Progenitor cell of endocrine pancreas (in vitro differentiated cells): ENCODE data around the gene RAB15. TPM values are rescaled to one million over a fixed set of nuclear protein-coding genes. Genes with fewer than 3 reads are reported as not detected.

Source experiments
- DNase-seq: peaks from one replicate; pipeline ENCODE4 v3.0.0; 2021; ENCODE audit warnings: low spot score; ENCODE audit not compliant: unreplicated experiment
- H3K27ac Mint-ChIP-seq: 2 replicates; pipeline ENCODE4 v1.8.0; 2021; ENCODE audit warnings: mild to moderate bottlenecking, moderate library complexity, mixed read lengths
- H3K27me3 Mint-ChIP-seq: 2 replicates; pipeline ENCODE4 v1.8.0; 2021; ENCODE audit warnings: mixed read lengths
- H3K36me3 Mint-ChIP-seq: 2 replicates; pipeline ENCODE4 v1.8.0; 2022; ENCODE audit warnings: mixed read lengths; ENCODE audit not compliant: insufficient read depth
- H3K4me1 Mint-ChIP-seq: 2 replicates; pipeline ENCODE4 v1.8.0; 2021; ENCODE audit warnings: low read depth, mixed read lengths
- H3K4me3 Mint-ChIP-seq: 2 replicates; pipeline ENCODE4 v1.8.0; 2021; ENCODE audit warnings: low read depth, mild to moderate bottlenecking, moderate library complexity, mixed read lengths
- H3K9me3 Mint-ChIP-seq: 2 replicates; pipeline ENCODE4 v1.8.0; 2021; ENCODE audit warnings: low read depth, mixed read lengths
- total RNA-seq: library from RNA; stranded (reverse); gene quantifications from 2 replicates; pipeline ENCODE4 v1.2.1, GENCODE V29; 2021
- TF ChIP-seq, protein P1 (sequence below): fragments of 200-600 bp; sonication (generic); IDR thresholded peaks from one replicate; pipeline ENCODE4 v1.5.0; 2021; ENCODE audit warnings: antibody characterized with exemption, mild to moderate bottlenecking; ENCODE audit not compliant: unreplicated experiment

Gene RAB15
- total RNA-seq, 1 donor from 2014 or later = 27.6 TPM

DNA sequence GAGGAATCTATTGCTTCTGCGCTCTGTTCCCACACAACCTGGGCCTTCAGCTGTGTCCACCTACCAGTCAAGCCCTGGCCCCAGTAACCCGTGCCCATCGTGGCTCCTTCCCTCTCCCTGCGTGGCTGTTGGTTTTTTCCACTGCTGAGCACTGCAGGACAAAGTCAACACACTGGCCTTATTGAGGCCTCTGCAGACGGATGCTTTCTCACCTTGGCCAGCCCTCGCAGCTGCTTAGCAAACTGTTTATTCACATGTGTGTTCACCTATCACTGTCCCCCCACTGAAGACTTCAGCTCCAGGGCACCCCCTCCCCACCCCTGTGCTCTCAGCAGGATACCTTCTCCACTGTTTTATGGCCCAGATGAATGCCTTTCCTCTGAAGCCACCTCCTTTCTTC, 16.8 kb downstream of the RAB15 start:
- DNase-seq = no peak
- TF ChIP-seq, protein P1, sequence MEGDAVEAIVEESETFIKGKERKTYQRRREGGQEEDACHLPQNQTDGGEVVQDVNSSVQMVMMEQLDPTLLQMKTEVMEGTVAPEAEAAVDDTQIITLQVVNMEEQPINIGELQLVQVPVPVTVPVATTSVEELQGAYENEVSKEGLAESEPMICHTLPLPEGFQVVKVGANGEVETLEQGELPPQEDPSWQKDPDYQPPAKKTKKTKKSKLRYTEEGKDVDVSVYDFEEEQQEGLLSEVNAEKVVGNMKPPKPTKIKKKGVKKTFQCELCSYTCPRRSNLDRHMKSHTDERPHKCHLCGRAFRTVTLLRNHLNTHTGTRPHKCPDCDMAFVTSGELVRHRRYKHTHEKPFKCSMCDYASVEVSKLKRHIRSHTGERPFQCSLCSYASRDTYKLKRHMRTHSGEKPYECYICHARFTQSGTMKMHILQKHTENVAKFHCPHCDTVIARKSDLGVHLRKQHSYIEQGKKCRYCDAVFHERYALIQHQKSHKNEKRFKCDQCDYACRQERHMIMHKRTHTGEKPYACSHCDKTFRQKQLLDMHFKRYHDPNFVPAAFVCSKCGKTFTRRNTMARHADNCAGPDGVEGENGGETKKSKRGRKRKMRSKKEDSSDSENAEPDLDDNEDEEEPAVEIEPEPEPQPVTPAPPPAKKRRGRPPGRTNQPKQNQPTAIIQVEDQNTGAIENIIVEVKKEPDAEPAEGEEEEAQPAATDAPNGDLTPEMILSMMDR = no peak
- Mint-ChIP-seq H3K9me3 (no peaks in the 10 kb centered on the region), H3K4me3 (no peak overlapping the region), H3K4me1 (peaks cover 4% of the 10 kb centered on the region), H3K36me3 (peaks cover 2% of the 10 kb centered on the region), H3K27me3 (no peaks in the 10 kb centered on the region), H3K27ac (no peak overlapping the region)

DNA sequence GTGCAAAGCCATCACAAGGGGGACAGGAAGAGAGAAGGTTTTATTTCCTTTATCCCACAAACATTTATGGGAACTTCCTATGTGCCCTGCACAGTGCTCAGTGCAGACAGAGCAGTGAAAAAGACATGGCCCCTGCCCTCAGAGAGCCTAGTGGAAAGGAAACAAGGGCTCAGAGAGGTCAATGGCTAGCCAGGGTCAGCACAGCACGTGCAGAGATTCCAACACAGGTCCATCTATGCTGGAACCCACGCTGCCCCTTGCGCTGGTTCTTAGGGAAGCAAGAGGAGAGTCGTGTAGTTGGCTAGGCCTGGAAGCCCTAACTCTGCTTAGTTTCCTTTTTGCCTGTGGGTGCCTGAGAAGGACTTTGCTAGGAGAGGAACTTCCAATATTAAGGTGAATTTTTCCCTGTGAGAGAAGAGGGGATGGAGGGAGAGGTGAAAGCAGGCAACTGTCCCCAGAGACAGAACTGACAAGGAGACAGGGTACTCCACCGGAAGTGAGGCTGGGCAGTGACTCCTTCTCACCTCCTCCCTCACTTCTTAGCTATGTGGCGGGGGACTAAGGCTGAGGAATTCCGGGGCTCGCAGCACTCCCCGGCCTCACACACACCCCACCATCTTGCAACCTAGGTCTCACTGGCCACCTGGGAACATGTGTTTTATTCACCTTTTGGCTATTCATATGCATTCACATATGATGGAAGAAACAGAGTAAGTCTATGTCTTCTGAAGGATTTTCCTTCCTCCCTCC, 17.5 kb downstream of the RAB15 start:
- TF ChIP-seq, protein P1 = no peak
- Mint-ChIP-seq H3K4me1 (peaks cover 4% of the 10 kb centered on the region), H3K27me3 (no peaks in the 10 kb centered on the region), H3K4me3 (no peak overlapping the region), H3K9me3 (no peaks in the 10 kb centered on the region), H3K36me3 (peaks cover 4% of the 10 kb centered on the region), H3K27ac (no peak overlapping the region)
- no peak for DNase-seq

DNA sequence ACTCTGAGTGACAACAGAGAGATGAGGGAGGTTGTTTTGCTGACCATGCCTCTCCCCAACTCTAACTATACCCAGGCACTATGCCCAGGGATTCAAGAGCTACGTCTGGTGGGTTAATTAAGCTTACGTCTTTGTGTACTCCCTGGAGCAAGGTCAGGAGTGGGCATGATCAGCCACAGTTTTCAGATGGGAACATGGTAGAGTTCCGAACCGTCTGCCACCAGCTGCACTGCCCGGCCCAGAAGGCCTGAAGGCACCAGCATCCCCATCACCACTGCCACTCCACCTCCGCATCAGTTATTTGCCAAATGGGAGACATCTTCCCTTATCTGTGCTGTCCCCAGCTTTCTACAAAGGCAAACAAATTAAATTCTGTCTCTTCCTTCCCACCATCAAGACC, 18.5 kb downstream of the RAB15 start:
- Mint-ChIP-seq H3K27me3 (no peaks in the 10 kb centered on the region), H3K27ac (no peak overlapping the region), H3K4me3 (no peak overlapping the region), H3K9me3 (no peaks in the 10 kb centered on the region), H3K36me3 (peaks cover 4% of the 10 kb centered on the region), H3K4me1 (peaks cover 4% of the 10 kb centered on the region)
- TF ChIP-seq, protein P1 = no peak
- no peak for DNase-seq

DNA sequence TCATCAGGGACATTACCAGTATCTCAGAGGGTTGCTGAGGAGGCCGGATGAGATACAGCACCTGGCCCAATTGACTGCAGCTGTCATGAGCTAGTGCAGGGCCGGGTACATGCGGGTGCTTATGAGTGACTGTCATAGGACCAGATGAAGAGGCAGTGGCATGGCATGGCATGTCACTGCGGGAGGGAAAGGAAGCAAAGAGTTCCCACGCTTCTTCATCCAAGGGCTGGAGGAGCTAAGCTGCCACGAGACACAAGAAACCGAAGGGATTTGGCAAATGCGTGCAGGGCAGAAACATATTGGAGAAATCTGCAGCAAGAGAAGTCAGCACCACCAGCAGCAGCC, 18.9 kb downstream of the RAB15 start:
- H3K9me3 Mint-ChIP-seq = no peaks in the 10 kb centered on the region
- no peak overlapping the region for H3K4me3 Mint-ChIP-seq
- H3K27me3 Mint-ChIP-seq = no peaks in the 10 kb centered on the region
- peaks cover 4% of the 10 kb centered on the region for H3K36me3 Mint-ChIP-seq
- TF ChIP-seq, protein P1 = no peak
- peaks cover 4% of the 10 kb centered on the region for H3K4me1 Mint-ChIP-seq
- H3K27ac Mint-ChIP-seq = no peak overlapping the region
- no peak for DNase-seq

DNA sequence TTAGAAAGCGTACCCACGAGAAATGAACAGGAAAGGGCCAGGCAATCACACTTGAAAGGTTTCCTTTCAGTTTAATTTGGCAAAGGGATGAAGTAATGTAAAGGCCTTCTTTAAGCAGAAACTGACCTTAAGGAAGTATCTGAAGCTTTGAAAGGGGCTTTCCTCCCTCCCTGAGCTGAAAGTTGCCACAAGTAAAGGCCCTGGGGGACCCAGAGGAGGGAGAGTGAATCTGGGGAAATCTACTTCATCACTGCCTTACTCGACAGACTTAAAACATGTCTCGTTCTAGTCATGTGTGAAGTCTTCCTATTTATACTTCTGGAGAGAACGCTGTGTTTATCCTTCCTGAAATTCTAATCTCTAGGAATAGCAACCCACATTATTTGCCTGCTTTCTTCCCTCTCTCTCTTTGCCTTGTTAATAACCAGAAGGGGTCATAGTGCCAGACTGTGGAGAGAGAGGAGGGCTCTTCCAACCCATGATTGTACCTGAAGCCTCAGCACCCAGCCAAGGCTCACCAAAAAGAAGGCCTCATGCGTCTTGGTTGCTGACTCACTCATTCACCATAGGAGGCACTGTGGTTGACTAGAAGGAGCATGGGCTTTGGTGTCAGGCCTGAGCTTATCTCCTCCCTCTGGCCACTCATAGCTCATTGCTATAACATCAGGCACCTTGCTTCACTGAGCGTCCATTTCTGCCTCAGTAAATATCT, 19.4 kb downstream of the RAB15 start:
- no peaks in the 10 kb centered on the region for H3K9me3 Mint-ChIP-seq
- H3K27ac Mint-ChIP-seq = no peak overlapping the region
- DNase-seq = no peak
- TF ChIP-seq, protein P1 = no peak
- no peak overlapping the region for H3K4me3 Mint-ChIP-seq
- peaks cover 4% of the 10 kb centered on the region for H3K36me3 Mint-ChIP-seq
- H3K4me1 Mint-ChIP-seq = peaks cover 4% of the 10 kb centered on the region
- no peaks in the 10 kb centered on the region for H3K27me3 Mint-ChIP-seq
